ENCODE results near the gene PLCG1.

DNA sequence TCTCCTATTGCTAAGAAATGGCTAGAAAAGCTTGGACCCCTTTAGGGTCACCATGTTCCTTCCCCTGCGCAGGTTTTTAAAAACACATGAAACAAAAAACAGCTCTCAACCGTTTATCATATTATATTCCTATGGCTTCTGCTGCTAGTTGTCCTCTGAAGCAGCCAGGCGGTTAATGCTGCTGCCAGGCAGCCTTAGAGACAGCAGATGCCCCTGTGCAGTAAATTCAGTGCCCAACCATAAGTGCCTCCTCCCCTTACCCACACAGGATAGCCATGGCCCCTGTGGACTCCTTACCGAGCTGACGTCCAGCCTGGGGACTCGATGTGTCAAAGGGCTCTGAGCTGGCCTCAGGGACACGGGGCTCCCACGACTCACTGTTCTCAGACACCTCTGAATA, 64.4 kb downstream of the PLCG1 start:
- TF ChIP-seq POLR2AphosphoS5 (IDR thresholded peaks at IDR 0.05; ENCODE audit: insufficient read depth, low read depth, low read length) (no peak), POLR2A (IDR thresholded peaks at IDR 0.05; ENCODE audit: low read depth, low read length) (no peak)
- TF ChIP-seq, protein P1, sequence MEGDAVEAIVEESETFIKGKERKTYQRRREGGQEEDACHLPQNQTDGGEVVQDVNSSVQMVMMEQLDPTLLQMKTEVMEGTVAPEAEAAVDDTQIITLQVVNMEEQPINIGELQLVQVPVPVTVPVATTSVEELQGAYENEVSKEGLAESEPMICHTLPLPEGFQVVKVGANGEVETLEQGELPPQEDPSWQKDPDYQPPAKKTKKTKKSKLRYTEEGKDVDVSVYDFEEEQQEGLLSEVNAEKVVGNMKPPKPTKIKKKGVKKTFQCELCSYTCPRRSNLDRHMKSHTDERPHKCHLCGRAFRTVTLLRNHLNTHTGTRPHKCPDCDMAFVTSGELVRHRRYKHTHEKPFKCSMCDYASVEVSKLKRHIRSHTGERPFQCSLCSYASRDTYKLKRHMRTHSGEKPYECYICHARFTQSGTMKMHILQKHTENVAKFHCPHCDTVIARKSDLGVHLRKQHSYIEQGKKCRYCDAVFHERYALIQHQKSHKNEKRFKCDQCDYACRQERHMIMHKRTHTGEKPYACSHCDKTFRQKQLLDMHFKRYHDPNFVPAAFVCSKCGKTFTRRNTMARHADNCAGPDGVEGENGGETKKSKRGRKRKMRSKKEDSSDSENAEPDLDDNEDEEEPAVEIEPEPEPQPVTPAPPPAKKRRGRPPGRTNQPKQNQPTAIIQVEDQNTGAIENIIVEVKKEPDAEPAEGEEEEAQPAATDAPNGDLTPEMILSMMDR (IDR thresholded peaks at IDR 0.05; ENCODE audit: extremely low read depth in 1 of 2, insufficient read depth in 1 of 2, low read depth in 1 of 2, low read length in 2 of 2), result no peak
- TF ChIP-seq, protein P2, sequence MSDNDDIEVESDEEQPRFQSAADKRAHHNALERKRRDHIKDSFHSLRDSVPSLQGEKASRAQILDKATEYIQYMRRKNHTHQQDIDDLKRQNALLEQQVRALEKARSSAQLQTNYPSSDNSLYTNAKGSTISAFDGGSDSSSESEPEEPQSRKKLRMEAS (IDR thresholded peaks at IDR 0.05; ENCODE audit: insufficient read depth, insufficient read length), result no peak

Data from endothelial cell of umbilical vein (primary cell).